Glomerular visceral epithelial cell (primary cell): Measurements from ENCODE around the gene CHCT1.
"Not testable (repeated sequence)": the region's sequence is repeated elsewhere in the genome, so short reads cannot be mapped to it uniquely, and the experiment has no call there.

ENCODE experiments used
- DNase-seq: peaks from one replicate; pipeline ENCODE4 v3.0.0-alpha.2; 2016; ENCODE audit errors: extremely low spot score

CHCT1 gene

GRCh38 chr17:60398227-60398959, 23.9 kb upstream of the CHCT1 start:
- DNase-seq = no peak

- no peak for DNase-seq
Measured at GRCh38 chr17:60401819-60402218, 20.5 kb upstream of the CHCT1 start.

DNA sequence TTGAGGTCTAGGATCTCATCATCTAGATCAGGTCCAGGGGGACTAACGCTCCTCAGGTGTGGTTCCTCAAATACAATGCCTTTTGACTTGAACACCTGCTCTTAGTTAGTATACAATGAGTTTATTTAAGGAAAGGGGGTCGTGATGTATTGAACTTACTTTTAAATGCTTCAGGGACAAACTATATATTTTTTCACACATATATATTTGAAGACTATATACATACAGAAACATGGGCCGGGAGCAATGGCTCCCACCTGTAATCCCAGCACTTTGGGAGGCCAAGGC, 18.8 kb upstream of the CHCT1 start:
- DNase-seq = no peak

- no peak for DNase-seq
Measured at GRCh38 chr17:60403962-60404361, 18.3 kb upstream of the CHCT1 start.

DNA sequence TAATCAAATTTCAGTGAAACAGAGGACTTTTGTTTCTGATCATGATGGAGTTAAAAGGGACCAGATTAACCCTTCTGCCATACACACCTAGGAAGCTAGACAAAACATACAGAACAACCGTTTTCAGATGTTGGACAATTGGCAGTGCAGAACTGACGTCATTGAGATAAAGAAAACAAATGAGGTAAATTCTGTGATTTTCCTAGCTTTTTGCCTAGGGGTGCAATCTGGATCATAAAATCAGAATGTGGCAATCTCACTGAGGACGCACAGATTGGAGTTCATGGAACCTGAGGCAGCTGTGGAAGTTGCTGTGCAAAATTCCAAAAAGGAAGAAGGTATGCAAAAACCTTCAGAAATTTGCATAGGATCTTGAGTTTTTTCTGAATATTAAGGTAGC, 15.4 kb upstream of the CHCT1 start:
- DNase-seq = no peak

DNA sequence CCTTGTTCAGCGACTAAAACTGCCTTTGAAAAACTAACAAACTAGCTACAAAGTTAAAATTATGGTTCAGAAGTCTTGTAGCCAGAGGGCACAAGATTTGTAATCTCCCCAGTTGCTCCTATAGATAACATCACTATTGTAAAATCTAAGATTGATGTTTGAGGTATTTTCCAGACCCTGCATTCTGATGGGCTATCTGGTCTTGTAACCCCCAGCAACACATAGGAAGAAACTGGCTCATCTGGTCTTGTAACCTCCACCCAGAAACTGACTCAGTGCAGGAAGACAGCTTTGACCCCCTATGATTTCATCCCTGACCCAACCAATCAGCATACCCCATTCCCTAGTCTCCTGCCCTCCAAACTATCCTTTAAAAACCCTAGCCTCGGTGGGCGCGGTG, 12.3 kb upstream of the CHCT1 start:
- DNase-seq = no peak

GRCh38 chr17:60412701-60413100, 9.6 kb upstream of the CHCT1 start:
- no peak for DNase-seq

- DNase-seq = no peak
Measured at GRCh38 chr17:60415146-60415545, 7.1 kb upstream of the CHCT1 start.

DNA sequence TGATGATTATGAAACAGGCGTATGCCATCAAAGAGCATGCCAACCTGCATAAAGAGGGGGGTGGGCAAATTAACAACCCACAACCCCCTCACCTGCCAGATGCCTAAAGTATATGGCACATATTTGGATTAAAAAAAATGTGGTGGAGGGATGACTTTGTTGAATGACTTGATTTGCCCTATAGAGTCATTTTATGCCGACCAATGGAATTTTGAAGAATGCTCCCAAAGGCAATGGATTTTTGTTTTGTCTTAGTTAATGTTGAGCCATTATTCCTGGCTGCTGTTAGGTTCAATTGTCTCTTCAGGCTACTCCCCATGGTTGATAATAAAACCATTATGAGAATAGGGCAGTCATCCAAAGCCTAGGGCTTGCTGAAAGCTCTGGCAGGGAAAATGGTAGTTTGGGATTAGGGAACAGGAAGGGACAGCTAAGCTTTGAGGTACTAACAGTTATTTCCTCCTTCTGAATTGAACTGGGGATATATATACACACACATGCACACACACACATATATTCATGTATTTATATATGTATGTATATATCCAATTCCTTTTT, 5.8 kb upstream of the CHCT1 start:
- no peak for DNase-seq

DNA sequence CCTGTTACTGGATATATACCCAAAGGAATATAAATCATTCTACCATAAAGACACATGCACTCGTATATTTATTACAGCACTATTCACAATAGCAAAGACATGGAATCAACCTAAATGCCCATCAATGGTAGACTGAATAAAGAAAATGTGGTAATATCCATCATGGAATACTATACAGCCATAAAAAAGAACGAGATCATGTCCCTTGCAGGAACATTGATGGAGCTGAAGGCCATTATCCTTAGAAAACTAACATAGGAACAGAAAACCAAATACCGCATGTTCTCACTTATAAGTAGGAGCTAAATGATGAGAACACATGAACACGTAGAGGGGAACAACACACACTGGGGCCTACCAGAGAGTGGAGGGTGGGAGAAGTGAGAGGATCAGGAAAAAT, 3.3 kb upstream of the CHCT1 start:
- DNase-seq = not testable (repeated sequence)

- not testable (repeated sequence) for DNase-seq
Measured at GRCh38 chr17:60419875-60420274, 2.4 kb upstream of the CHCT1 start.

DNA sequence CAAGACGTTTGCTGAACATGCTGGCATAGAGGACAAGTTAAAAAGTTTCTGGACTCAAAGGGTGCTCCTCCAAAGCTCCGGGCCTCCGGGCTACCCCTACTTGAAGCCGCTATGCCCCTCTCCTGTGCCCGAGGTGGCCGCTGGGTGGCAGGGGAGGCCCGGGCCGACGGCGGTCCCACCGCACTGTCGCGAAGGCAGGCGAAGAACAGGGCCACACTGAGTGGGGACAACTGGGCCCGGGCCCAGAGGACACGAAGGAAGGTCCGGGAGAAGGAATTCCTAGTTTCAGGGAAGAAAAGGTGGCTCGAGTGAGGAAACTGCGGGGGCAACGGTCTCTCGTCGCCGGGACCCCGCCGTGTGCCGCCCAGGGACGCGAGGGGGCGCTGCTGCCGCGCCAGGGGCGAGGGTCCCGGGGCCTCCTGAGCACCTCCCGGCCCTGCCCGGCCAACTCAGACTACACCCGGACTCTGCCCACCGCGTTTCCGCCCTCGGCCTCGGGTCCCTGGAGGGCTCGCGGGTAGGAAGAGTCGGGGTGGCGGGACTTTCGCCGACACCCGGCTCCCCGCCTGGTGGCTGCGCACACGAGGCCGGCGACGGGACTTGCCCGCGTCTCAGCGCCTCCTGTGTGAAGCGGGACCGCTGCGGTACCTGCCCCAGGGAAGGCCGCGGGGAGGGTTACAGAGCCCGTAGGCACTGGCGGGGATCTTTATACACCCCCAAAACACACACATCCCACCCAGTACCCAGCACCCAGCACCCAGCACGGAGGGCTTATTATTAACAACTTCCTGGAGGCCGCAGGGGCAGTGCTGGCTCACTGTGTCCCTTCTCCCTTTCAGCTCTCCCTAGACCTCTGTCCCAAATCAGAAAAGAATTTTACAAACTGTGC, 772 bp upstream of the CHCT1 start:
- peak; percentile 45 for DNase-seq

DNA sequence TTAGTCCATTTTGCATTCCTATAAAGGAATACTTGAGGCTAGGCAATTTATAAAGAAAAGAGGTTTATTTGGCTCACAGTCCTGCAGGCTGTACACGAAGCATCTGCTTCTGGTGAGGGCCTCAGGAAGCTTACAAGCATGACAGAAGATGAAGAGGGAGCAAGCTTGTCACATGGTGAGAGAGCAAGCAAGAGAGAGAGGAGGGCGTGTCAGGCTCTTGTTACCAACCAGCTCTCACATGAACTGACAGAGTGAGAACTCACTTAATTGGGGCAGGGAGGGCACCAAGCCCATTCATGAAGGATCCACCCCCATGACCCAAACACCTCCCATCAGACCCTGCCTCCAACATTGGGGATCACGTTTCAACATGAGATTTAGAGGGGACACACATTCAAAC, 1.6 kb downstream of the CHCT1 start:
- DNase-seq = no peak

DNA sequence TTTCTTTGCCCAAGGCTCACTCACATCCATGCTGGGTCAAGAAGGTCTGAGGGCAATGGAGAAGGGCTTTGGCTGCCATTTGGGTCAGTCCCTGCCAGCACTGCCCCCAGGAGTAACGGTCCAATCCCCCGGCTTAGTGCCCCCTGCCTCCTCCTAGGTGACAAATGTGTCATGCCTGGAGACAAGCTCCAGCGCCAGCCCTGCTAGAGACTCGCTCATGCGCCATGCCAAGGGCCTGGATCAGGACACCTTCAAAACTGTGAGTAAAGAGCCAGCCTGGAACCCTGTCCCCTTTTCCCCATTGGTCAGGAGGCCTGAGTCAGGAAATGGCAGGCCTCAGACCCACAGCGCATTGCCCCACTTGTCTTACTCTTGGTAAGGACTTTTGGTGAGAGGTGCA, 3.3 kb downstream of the CHCT1 start:
- DNase-seq = no peak

DNA sequence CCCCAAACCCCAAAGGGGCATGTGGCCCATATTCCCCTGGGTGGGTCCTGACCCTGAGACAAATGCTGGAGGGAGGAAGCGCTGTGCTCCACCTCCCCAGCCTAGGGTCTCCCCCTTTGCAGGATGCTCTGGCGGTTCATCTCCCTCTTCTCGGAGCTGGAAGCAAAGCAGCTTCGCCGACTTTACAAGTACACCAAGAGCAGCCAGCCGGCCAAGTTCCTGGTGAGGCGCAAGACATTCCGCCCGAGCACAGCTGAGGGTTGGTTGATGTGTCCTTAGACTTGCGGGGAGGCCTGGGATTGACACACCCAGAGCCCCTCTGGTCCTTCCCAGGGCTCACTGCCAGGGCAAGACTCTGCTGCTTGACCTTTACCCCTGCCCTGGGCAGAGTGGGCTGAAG, 4.3 kb downstream of the CHCT1 start:
- no peak for DNase-seq

DNA sequence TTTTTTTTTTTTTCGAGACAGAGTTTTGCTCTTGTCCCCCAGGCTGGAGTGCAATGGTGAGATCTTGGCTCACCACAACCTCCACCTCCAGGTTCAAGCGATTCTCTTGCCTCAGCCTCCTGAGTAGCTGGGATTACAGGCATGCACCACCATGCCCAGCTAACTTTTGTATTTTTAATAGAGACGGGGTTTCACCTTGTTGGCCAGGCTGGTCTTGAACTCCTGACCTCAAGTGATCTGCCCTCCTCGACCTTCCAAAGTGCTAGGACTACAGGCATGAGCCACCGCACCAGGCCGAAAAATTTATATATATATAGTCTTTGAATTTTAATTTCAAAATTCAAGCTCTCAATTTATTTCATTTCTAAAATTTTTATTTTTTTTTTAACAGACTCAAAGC, 6.2 kb downstream of the CHCT1 start:
- not testable (repeated sequence) for DNase-seq

GRCh38 chr17:60430561-60430960, 8.3 kb downstream of the CHCT1 start:
- DNase-seq = not testable (repeated sequence)

DNA sequence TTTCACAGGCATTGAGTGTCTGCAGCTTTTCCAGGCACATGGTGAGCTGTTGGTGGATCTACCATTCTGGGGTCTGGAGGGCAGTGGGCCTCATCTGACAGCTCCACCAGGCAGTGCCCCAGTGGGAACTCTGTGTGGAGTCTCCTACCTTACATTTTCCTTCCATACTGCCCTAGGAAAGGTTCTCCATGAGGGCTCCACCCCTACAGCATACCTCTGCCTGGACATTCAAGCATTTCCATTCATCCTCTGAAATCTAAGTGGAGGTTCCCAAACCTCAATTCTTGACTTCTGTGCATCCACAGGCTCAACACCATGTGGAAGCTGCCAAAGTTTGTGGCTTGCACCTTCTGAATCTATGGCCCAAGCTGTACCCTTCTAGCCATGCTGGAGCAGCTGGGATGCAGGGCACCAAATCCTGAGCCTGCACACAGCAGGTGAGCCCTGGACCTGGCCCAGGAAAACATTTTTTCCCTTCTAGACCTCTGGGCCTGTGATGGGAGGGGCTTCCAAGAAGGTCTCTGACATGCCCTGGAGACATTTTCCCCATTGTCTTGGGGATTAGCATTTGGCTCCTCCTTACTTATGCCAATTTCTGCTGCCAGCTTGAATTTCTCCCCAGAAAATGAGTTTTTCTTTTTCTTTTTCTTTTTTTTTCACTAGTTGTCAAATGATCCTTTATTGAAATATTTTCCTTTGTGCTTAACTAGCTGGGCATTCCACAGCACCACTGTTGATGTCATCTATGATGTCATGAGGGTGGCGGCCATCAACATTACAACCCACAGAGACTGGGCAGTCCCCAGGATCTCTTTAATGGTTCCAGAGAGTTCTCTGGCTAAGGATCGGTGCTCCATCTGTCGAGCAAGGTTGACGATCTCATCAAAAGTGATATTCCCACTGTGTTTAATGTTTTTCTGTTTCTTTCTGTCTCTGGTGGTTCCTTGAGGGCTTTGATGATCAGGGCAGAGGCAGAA, 11.0 kb downstream of the CHCT1 start:
- not testable (repeated sequence) for DNase-seq

GRCh38 chr17:60435244-60436167, 13.2 kb downstream of the CHCT1 start:
- DNase-seq = peak; percentile 83

- no peak for DNase-seq
Measured at GRCh38 chr17:60436676-60437075, 14.4 kb downstream of the CHCT1 start.

GRCh38 chr17:60439501-60439900, 17.2 kb downstream of the CHCT1 start:
- no peak for DNase-seq
